CD8-positive, alpha-beta memory T cell (primary cell): Measurements from ENCODE around the gene CNTNAP5. TPM values are rescaled to one million over a fixed set of nuclear protein-coding genes. Genes with fewer than 3 reads are reported as not detected.
A peak's percentile ranks its signal among the peaks of the same experiment; 100 is the strongest.

ENCODE experiments used
- CTCF ChIA-PET: fragments of 350-600 bp; sonication (Branson Sonifier 250); formaldehyde crosslinking; loops from one replicate; lab custom pipeline; 2021; ENCODE audit warnings: antibody characterized with exemption; lab: Charles Lee
- POLR2A ChIA-PET: fragments of 350-600 bp; sonication (Branson Sonifier 250); formaldehyde crosslinking; loops from one replicate; lab custom pipeline; 2021; ENCODE audit warnings: antibody characterized with exemption; lab: Charles Lee
- DNase-seq, 5 donors: peaks; one replicate each; pipeline versions ENCODE4 v3.0.0 to v3.0.0-alpha.2; 2020 to 2022; ENCODE audit warnings: mixed read lengths in 1 of 5
- H3K27ac ChIP-seq: one replicate; pipeline ENCODE4 v1.7.0; 2013; ENCODE audit warnings: low read depth, mild to moderate bottlenecking, low read length, moderate library complexity
- H3K27me3 ChIP-seq: 2 replicates; pipeline ENCODE4 v1.7.0; 2013; ENCODE audit warnings: low read length, mild to moderate bottlenecking; ENCODE audit not compliant: insufficient read depth, poor library complexity, severe bottlenecking
- H3K36me3 ChIP-seq: 2 replicates; pipeline ENCODE4 v1.7.0; 2013; ENCODE audit warnings: mild to moderate bottlenecking, low read length, moderate library complexity; ENCODE audit not compliant: insufficient read depth
- H3K4me1 ChIP-seq: 2 replicates; pipeline ENCODE4 v1.7.0; 2013; ENCODE audit warnings: mild to moderate bottlenecking, low read length, moderate library complexity; ENCODE audit not compliant: insufficient read depth
- H3K4me3 ChIP-seq: 2 replicates; pipeline ENCODE4 v1.7.0; 2013; ENCODE audit warnings: mild to moderate bottlenecking, low read length
- H3K9me3 ChIP-seq: 2 replicates; pipeline ENCODE4 v1.7.0; 2013; ENCODE audit warnings: mild to moderate bottlenecking, low read length
- H3K27ac Mint-ChIP-seq, 8 donors: one replicate each; pipeline ENCODE4 v1.8.0; 2020 to 2021; ENCODE audit warnings: mixed read lengths in 8 of 8, mild to moderate bottlenecking in 6 of 8, inconsistent platforms in 3 of 8, moderate library complexity in 3 of 8
- H3K27me3 Mint-ChIP-seq, 2 donors: one replicate each; pipeline ENCODE4 v1.8.0; 2020 to 2021; ENCODE audit warnings: mixed read lengths in 2 of 2, mild to moderate bottlenecking in 1 of 2, moderate library complexity in 1 of 2
- H3K36me3 Mint-ChIP-seq, 3 donors: one replicate each; pipeline ENCODE4 v1.8.0; 2020 to 2021; ENCODE audit warnings: mixed read lengths in 3 of 3, inconsistent platforms in 1 of 3, mild to moderate bottlenecking in 1 of 3
- H3K4me1 Mint-ChIP-seq, 3 donors: one replicate each; pipeline ENCODE4 v1.8.0; 2020 to 2021; ENCODE audit warnings: mixed read lengths in 3 of 3, inconsistent platforms in 1 of 3, mild to moderate bottlenecking in 1 of 3
- H3K4me3 Mint-ChIP-seq, 7 donors: one replicate each; pipeline ENCODE4 v1.8.0; 2020 to 2021; ENCODE audit warnings: mixed read lengths in 7 of 7, mild to moderate bottlenecking in 6 of 7, moderate library complexity in 4 of 7, inconsistent platforms in 2 of 7
- H3K9me3 Mint-ChIP-seq, 5 donors: one replicate each; pipeline ENCODE4 v1.8.0; 2020 to 2022; ENCODE audit warnings: mixed read lengths in 5 of 5, mild to moderate bottlenecking in 3 of 5, moderate library complexity in 2 of 5, inconsistent platforms in 1 of 5
- polyA plus RNA-seq: library from polyadenylated mRNA; unstranded; fragments of 300-500 nt; fragmentation: Illumina TruSeq; gene quantifications from one replicate; pipeline ENCODE4 v1.2.3, GENCODE V29; 2021
- total RNA-seq, 2 experiments: library from RNA; stranded (reverse); gene quantifications; one replicate each; pipeline ENCODE4 v1.2.3, GENCODE V29; 2021

Gene CNTNAP5
- total and polyA plus RNA-seq, 3 experiments from 2014 or later, result not detected

- H3K36me3 Mint-ChIP-seq, result no peaks in the 10 kb centered on the region
- DNase-seq, result no peak
- Histone ChIP-seq H3K4me1 (no peaks in the 10 kb centered on the region), H3K36me3 (no peaks in the 10 kb centered on the region), H3K27ac (no peak overlapping the region), H3K27me3 (no peaks in the 10 kb centered on the region), H3K4me3 (no peak overlapping the region), H3K9me3 (no peaks in the 10 kb centered on the region)
- H3K27me3 Mint-ChIP-seq, result no peaks in the 10 kb centered on the region
- H3K4me1 Mint-ChIP-seq, result no peaks in the 10 kb centered on the region
- H3K4me3 Mint-ChIP-seq, result no peak overlapping the region
- H3K9me3 Mint-ChIP-seq, result peaks cover 0 to 13% (median 8%) of the 10 kb centered on the region in 5 donors
- ChIA-PET CTCF (no interaction called here), POLR2A (no interaction called here)
- H3K27ac Mint-ChIP-seq, result peak overlapping the region in 1 of 8 donors; percentile 50
Measured at GRCh38 chr2:124640221-124640750, 615.2 kb downstream of the CNTNAP5 start.

- H3K4me3 Mint-ChIP-seq, result no peak overlapping the region
- Histone ChIP-seq H3K9me3 (no peaks in the 10 kb centered on the region), H3K27ac (no peak overlapping the region), H3K27me3 (no peaks in the 10 kb centered on the region), H3K4me3 (no peak overlapping the region), H3K4me1 (no peaks in the 10 kb centered on the region), H3K36me3 (no peaks in the 10 kb centered on the region)
- no peak for DNase-seq
- no peak overlapping the region for H3K27ac Mint-ChIP-seq
- H3K4me1 Mint-ChIP-seq, result no peaks in the 10 kb centered on the region
- ChIA-PET CTCF (no interaction called here), POLR2A (no interaction called here)
- no peaks in the 10 kb centered on the region for H3K27me3 Mint-ChIP-seq
- no peaks in the 10 kb centered on the region for H3K36me3 Mint-ChIP-seq
- H3K9me3 Mint-ChIP-seq, result peaks cover 3 to 15% (median 5%) of the 10 kb centered on the region in 5 donors
Measured at GRCh38 chr2:124646166-124646815, 621.2 kb downstream of the CNTNAP5 start.

- H3K27ac Mint-ChIP-seq, result no peak overlapping the region
- Histone ChIP-seq H3K9me3 (no peaks in the 10 kb centered on the region), H3K27ac (no peak overlapping the region), H3K4me3 (no peak overlapping the region), H3K4me1 (no peaks in the 10 kb centered on the region), H3K36me3 (no peaks in the 10 kb centered on the region), H3K27me3 (no peaks in the 10 kb centered on the region)
- ChIA-PET CTCF (no interaction called here), POLR2A (no interaction called here)
- peaks cover 3 to 18% (median 4%) of the 10 kb centered on the region in 5 donors for H3K9me3 Mint-ChIP-seq
- H3K27me3 Mint-ChIP-seq, result no peaks in the 10 kb centered on the region
- H3K36me3 Mint-ChIP-seq, result no peaks in the 10 kb centered on the region
- H3K4me1 Mint-ChIP-seq, result no peaks in the 10 kb centered on the region
- no peak for DNase-seq
- H3K4me3 Mint-ChIP-seq, result no peak overlapping the region
Measured at GRCh38 chr2:124647245-124647644, 622.2 kb downstream of the CNTNAP5 start.

- peaks cover 0 to 18% (median 4%) of the 10 kb centered on the region in 5 donors for H3K9me3 Mint-ChIP-seq
- H3K4me3 ChIP-seq, result no peak overlapping the region
- H3K36me3 Mint-ChIP-seq, result no peaks in the 10 kb centered on the region
- no peaks in the 10 kb centered on the region for H3K4me1 Mint-ChIP-seq
- H3K4me1 ChIP-seq, result no peaks in the 10 kb centered on the region
- no peaks in the 10 kb centered on the region for H3K27me3 Mint-ChIP-seq
- no peak for DNase-seq
- no peak overlapping the region for H3K4me3 Mint-ChIP-seq
- H3K27me3 ChIP-seq, result no peaks in the 10 kb centered on the region
- H3K9me3 ChIP-seq, result no peaks in the 10 kb centered on the region
- no peak overlapping the region for H3K27ac ChIP-seq
- no peaks in the 10 kb centered on the region for H3K36me3 ChIP-seq
- CTCF ChIA-PET, result no interaction called here
- H3K27ac Mint-ChIP-seq, result no peak overlapping the region
- POLR2A ChIA-PET, result no interaction called here
Measured at GRCh38 chr2:124647663-124648062, 622.6 kb downstream of the CNTNAP5 start.

GRCh38 chr2:124649001-124649400 lies 623.9 kb downstream of the CNTNAP5 start:
- H3K27ac ChIP-seq, result no peak overlapping the region
- Mint-ChIP-seq H3K27ac (no peak overlapping the region), H3K27me3 (no peaks in the 10 kb centered on the region), H3K9me3 (peaks cover 0 to 16% (median 4%) of the 10 kb centered on the region in 5 donors), H3K4me1 (no peaks in the 10 kb centered on the region), H3K4me3 (no peak overlapping the region), H3K36me3 (no peaks in the 10 kb centered on the region)
- no peaks in the 10 kb centered on the region for H3K36me3 ChIP-seq
- POLR2A ChIA-PET, result no interaction called here
- no peak overlapping the region for H3K4me3 ChIP-seq
- CTCF ChIA-PET, result no interaction called here
- H3K4me1 ChIP-seq, result no peaks in the 10 kb centered on the region
- no peaks in the 10 kb centered on the region for H3K27me3 ChIP-seq
- no peaks in the 10 kb centered on the region for H3K9me3 ChIP-seq
- DNase-seq, result no peak

- DNase-seq, result no peak
- Histone ChIP-seq H3K27ac (no peak overlapping the region), H3K4me3 (no peak overlapping the region), H3K9me3 (no peaks in the 10 kb centered on the region), H3K36me3 (no peaks in the 10 kb centered on the region), H3K4me1 (no peaks in the 10 kb centered on the region), H3K27me3 (no peaks in the 10 kb centered on the region)
- H3K4me1 Mint-ChIP-seq, result no peaks in the 10 kb centered on the region
- ChIA-PET CTCF (no interaction called here), POLR2A (no interaction called here)
- no peak overlapping the region for H3K4me3 Mint-ChIP-seq
- no peaks in the 10 kb centered on the region for H3K27me3 Mint-ChIP-seq
- peaks cover 1 to 17% (median 4%) of the 10 kb centered on the region in 5 donors for H3K9me3 Mint-ChIP-seq
- H3K27ac Mint-ChIP-seq, result no peak overlapping the region
- no peaks in the 10 kb centered on the region for H3K36me3 Mint-ChIP-seq
Measured at GRCh38 chr2:124652099-124652498, 627.0 kb downstream of the CNTNAP5 start.

GRCh38 chr2:124658373-124658772 lies 633.3 kb downstream of the CNTNAP5 start:
- no peak overlapping the region for H3K4me3 Mint-ChIP-seq
- POLR2A ChIA-PET, result no interaction called here

GRCh38 chr2:124661558-124661957 lies 636.5 kb downstream of the CNTNAP5 start:
- CTCF ChIA-PET, result no interaction called here
- Mint-ChIP-seq H3K4me1 (no peaks in the 10 kb centered on the region), H3K9me3 (peaks cover 0 to 10% (median 5%) of the 10 kb centered on the region in 5 donors), H3K36me3 (no peaks in the 10 kb centered on the region), H3K27me3 (no peaks in the 10 kb centered on the region), H3K27ac (no peak overlapping the region), H3K4me3 (no peak overlapping the region)
- DNase-seq, result no peak
- Histone ChIP-seq H3K9me3 (no peaks in the 10 kb centered on the region), H3K4me3 (no peak overlapping the region), H3K27me3 (no peaks in the 10 kb centered on the region), H3K4me1 (no peaks in the 10 kb centered on the region), H3K27ac (no peak overlapping the region), H3K36me3 (no peaks in the 10 kb centered on the region)
- POLR2A ChIA-PET, result no interaction called here

More at GRCh38 chr2:124658373-124658772, 633.3 kb downstream of the CNTNAP5 start:
- Mint-ChIP-seq H3K27ac (no peak overlapping the region), H3K4me1 (no peaks in the 10 kb centered on the region), H3K27me3 (no peaks in the 10 kb centered on the region), H3K9me3 (peaks cover 1 to 9% (median 4%) of the 10 kb centered on the region in 5 donors), H3K36me3 (no peaks in the 10 kb centered on the region)
- Histone ChIP-seq H3K4me3 (no peak overlapping the region), H3K36me3 (no peaks in the 10 kb centered on the region), H3K27me3 (no peaks in the 10 kb centered on the region), H3K27ac (no peak overlapping the region), H3K4me1 (no peaks in the 10 kb centered on the region), H3K9me3 (no peaks in the 10 kb centered on the region)
- DNase-seq, result no peak
- CTCF ChIA-PET, result no interaction called here
